Breast epithelium (tissue), 4 donors: ENCODE data around the gene RIT2. TPM values are rescaled to one million over a fixed set of nuclear protein-coding genes. Genes with fewer than 3 reads are reported as not detected.

ENCODE experiments used
- DNase-seq, 2 donors: peaks; one replicate each; pipeline ENCODE4 v3.0.0-alpha.2; 2019; ENCODE audit warnings: low spot score in 2 of 2
- H3K27ac ChIP-seq, 2 donors: fragments of 200-600 bp; sonication (generic) in 1 of 2; one replicate each; pipeline ENCODE4 v1.5.1; 2016 to 2019; ENCODE audit warnings: mild to moderate bottlenecking in 1 of 2
- H3K27me3 ChIP-seq, 2 donors: fragments of 200-600 bp; sonication (generic) in 1 of 2; one replicate each; pipeline versions ENCODE4 v1.5.1 to v1.6.0; 2017 to 2019; ENCODE audit warnings: control low read depth in 1 of 2, mild to moderate bottlenecking in 1 of 2
- H3K36me3 ChIP-seq: fragments of 200-600 bp; one replicate; pipeline ENCODE4 v1.5.1; 2019
- H3K4me1 ChIP-seq, 2 donors: fragments of 200-600 bp; sonication (generic); one replicate each; pipeline ENCODE4 v1.5.1; 2016 to 2019; ENCODE audit warnings: control low read depth in 1 of 2
- H3K4me3 ChIP-seq, 3 donors: fragments of 200-600 bp; sonication (generic); 1 replicate in 2 of 3; 2 replicates in 1 of 3; pipeline ENCODE4 v1.5.1; 2016 to 2019; ENCODE audit warnings: mild to moderate bottlenecking in 3 of 3, moderate library complexity in 2 of 3
- H3K9me3 ChIP-seq, 2 donors: fragments of 200-600 bp; sonication (generic) in 1 of 2; one replicate each; pipeline ENCODE4 v1.5.1; 2016 to 2019; ENCODE audit warnings: control low read depth in 1 of 2
- CTCF ChIP-seq, 3 donors: fragments of 450-650 bp; IDR thresholded peaks; one replicate each; pipeline ENCODE4 v1.5.1; 2016 to 2017; ENCODE audit warnings: antibody characterized with exemption in 3 of 3, mild to moderate bottlenecking in 3 of 3, moderate library complexity in 3 of 3
- POLR2A ChIP-seq: fragments of 450-650 bp; IDR thresholded peaks from one replicate; pipeline ENCODE4 v1.6.1; 2016; ENCODE audit warnings: antibody characterized with exemption, mild to moderate bottlenecking, moderate library complexity
- POLR2AphosphoS5 ChIP-seq, 3 donors: sonication (generic); formaldehyde crosslinking; IDR thresholded peaks; one replicate each; pipeline ENCODE4 v1.6.1; 2017; ENCODE audit warnings: antibody characterized with exemption in 3 of 3
- intact Hi-C: fragments of 100-400 bp; cut with DNase I; formaldehyde crosslinking; loops from one replicate; pipeline ENCODE4 v1.15.1; 2023; ENCODE audit warnings: low total_unique reads
- total RNA-seq, 3 donors: library from RNA; depleted of rRNA; stranded (reverse); fragments of >200 nt; gene quantifications; one replicate each; pipeline ENCODE4 v1.1.0, GENCODE V29; 2016

The RIT2 gene
- total RNA-seq, 3 donors from 2014 or later = not detected

DNA sequence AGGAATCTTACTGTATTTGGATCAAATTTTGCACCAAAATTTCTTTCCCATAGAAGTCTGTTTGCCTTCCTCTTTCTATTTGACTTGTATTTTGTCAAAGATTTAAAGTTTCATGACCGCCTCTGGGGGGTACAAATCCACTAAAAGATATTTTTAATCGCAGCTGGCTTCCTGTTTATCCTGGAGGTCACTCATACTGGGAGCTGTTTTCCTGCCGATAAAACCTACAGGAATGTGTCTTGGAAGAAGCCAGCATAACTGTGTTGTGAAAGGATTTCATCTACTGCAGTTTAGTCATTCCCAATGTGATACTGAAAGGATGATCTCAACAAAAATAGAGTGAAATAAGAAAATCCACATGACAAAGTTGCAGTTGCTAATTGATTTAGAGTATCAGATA, 184.0 kb downstream of the RIT2 start:
- intact Hi-C loops = no loop called here
- no peak for TF ChIP-seq CTCF (IDR thresholded peaks at IDR 0.05)
- no peak for TF ChIP-seq POLR2AphosphoS5 (IDR thresholded peaks at IDR 0.05)
- TF ChIP-seq POLR2A = no peak
- Histone ChIP-seq H3K9me3 (no peaks in the 10 kb centered on the region), H3K36me3 (no peaks in the 10 kb centered on the region), H3K27ac (no peak overlapping the region), H3K4me3 (no peak overlapping the region), H3K27me3 (no peaks in the 10 kb centered on the region), H3K4me1 (no peaks in the 10 kb centered on the region)
- no peak for DNase-seq

DNA sequence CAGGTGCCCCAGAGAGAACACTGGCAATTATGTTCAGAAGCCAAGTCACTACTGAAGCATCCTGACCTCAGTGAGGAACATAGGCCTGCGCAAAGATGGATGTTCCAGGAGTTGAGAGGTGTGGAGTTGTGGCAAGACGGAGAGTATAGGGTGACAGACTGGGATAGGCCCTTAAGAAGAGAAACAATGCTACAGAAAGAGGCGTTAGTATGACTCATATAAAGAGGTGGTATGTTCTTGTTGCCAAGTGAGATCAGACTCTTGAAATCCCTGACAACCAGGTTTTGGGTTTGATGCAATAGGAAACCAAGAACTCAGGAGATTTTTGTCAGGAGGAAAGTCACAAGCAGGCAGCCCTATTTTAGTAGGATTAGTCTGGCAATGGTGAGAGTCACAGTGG, 185.6 kb downstream of the RIT2 start:
- Histone ChIP-seq H3K4me1 (no peaks in the 10 kb centered on the region), H3K36me3 (no peaks in the 10 kb centered on the region), H3K4me3 (no peak overlapping the region), H3K27ac (no peak overlapping the region), H3K27me3 (no peaks in the 10 kb centered on the region), H3K9me3 (no peaks in the 10 kb centered on the region)
- no peak for TF ChIP-seq POLR2A
- TF ChIP-seq POLR2AphosphoS5 (IDR thresholded peaks at IDR 0.05) = no peak
- TF ChIP-seq CTCF (IDR thresholded peaks at IDR 0.05) = no peak
- DNase-seq = no peak
- intact Hi-C loops = no loop called here

GRCh38 chr18:42929181-42929580, 186.3 kb downstream of the RIT2 start:
- Histone ChIP-seq H3K36me3 (no peaks in the 10 kb centered on the region), H3K4me1 (no peaks in the 10 kb centered on the region), H3K27ac (no peak overlapping the region), H3K27me3 (no peaks in the 10 kb centered on the region), H3K4me3 (no peak overlapping the region), H3K9me3 (no peaks in the 10 kb centered on the region)
- no peak for DNase-seq
- intact Hi-C loops = no loop called here
- TF ChIP-seq POLR2A (no peak), POLR2AphosphoS5 (IDR thresholded peaks at IDR 0.05) (no peak), CTCF (IDR thresholded peaks at IDR 0.05) (no peak)

GRCh38 chr18:42925036-42925435, 190.4 kb downstream of the RIT2 start:
- H3K36me3 ChIP-seq = no peaks in the 10 kb centered on the region
- H3K9me3 ChIP-seq = no peaks in the 10 kb centered on the region
- intact Hi-C loops = no loop called here
- H3K27me3 ChIP-seq = no peaks in the 10 kb centered on the region
- no peak overlapping the region for H3K4me3 ChIP-seq
- H3K4me1 ChIP-seq = no peaks in the 10 kb centered on the region
- H3K27ac ChIP-seq = no peak overlapping the region
- TF ChIP-seq POLR2AphosphoS5 (IDR thresholded peaks at IDR 0.05) (no peak), CTCF (IDR thresholded peaks at IDR 0.05) (no peak), POLR2A (no peak)
- no peak for DNase-seq

DNA sequence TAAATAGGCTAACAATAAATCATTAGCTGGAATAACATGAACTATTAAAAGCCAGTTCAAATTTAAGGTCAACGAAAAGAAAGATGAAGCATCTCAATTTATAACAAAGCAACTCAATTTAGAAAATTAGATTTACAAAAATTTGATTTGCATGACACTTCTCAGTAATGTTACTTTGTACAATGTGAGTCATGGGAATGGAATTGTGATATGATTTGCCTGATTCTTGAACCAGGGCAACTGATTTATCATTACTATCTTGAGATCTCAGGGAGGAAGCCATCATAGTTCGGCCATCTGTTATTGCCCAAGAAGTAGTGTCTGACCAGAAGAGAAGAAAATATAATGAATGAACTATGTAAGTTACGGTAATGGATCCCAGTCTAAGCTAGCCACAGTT, 193.1 kb downstream of the RIT2 start:
- Histone ChIP-seq H3K4me1 (no peaks in the 10 kb centered on the region), H3K4me3 (no peak overlapping the region), H3K9me3 (no peaks in the 10 kb centered on the region), H3K36me3 (no peaks in the 10 kb centered on the region), H3K27ac (no peak overlapping the region), H3K27me3 (no peaks in the 10 kb centered on the region)
- intact Hi-C loops = no loop called here
- TF ChIP-seq POLR2AphosphoS5 (IDR thresholded peaks at IDR 0.05) = no peak
- no peak for TF ChIP-seq POLR2A
- TF ChIP-seq CTCF (IDR thresholded peaks at IDR 0.05) = no peak
- DNase-seq = no peak
